Renal cortical epithelial cell (primary cell): ENCODE results near the gene ZC3H13. TPM values are rescaled to one million over a fixed set of nuclear protein-coding genes. Genes with fewer than 3 reads are reported as not detected.

ENCODE experiments used
- DNase-seq: peaks from one replicate; pipeline ENCODE4 v3.0.0-alpha.2; 2011; ENCODE audit warnings: low read depth
- total RNA-seq: library from RNA; depleted of rRNA; stranded (reverse); fragments of >200 nt; gene quantifications from 2 replicates; pipeline ENCODE4 v1.2.3, GENCODE V29; 2014

ZC3H13 gene
- total RNA-seq, 1 donor from 2014 or later, result 33.6 TPM

GRCh38 chr13:46059405-46059804, 6.9 kb upstream of the ZC3H13 start:
- no peak for DNase-seq

- no peak for DNase-seq
Measured at GRCh38 chr13:46058268-46058667, 5.7 kb upstream of the ZC3H13 start.

- no peak for DNase-seq
Measured at GRCh38 chr13:46057256-46058015, 4.9 kb upstream of the ZC3H13 start.

- no peak for DNase-seq
Measured at GRCh38 chr13:46053162-46054012, 841 bp upstream of the ZC3H13 start.

GRCh38 chr13:46051968-46052318, 603 bp downstream of the ZC3H13 start:
- DNase-seq, result peak; percentile 1

- DNase-seq, result no peak
Measured at GRCh38 chr13:46050771-46051170, 1.8 kb downstream of the ZC3H13 start.

- DNase-seq, result no peak
Measured at GRCh38 chr13:46045424-46045823, 7.1 kb downstream of the ZC3H13 start.

- no peak for DNase-seq
Measured at GRCh38 chr13:46043647-46044046, 8.9 kb downstream of the ZC3H13 start.

- no peak for DNase-seq
Measured at GRCh38 chr13:46041419-46041839, 11.1 kb downstream of the ZC3H13 start.

- DNase-seq, result no peak
Measured at GRCh38 chr13:46040763-46041162, 11.8 kb downstream of the ZC3H13 start.

- DNase-seq, result no peak
Measured at GRCh38 chr13:46039411-46040182, 12.9 kb downstream of the ZC3H13 start.

GRCh38 chr13:46038296-46038695, 14.2 kb downstream of the ZC3H13 start:
- DNase-seq, result no peak

- no peak for DNase-seq
Measured at GRCh38 chr13:46035066-46035465, 17.5 kb downstream of the ZC3H13 start.

- DNase-seq, result no peak
Measured at GRCh38 chr13:46032341-46032740, 20.2 kb downstream of the ZC3H13 start.

GRCh38 chr13:46031581-46032263, 20.8 kb downstream of the ZC3H13 start:
- DNase-seq, result no peak

GRCh38 chr13:46025157-46025556, 27.4 kb downstream of the ZC3H13 start:
- DNase-seq, result no peak

GRCh38 chr13:46022481-46022880, 30.1 kb downstream of the ZC3H13 start:
- no peak for DNase-seq

GRCh38 chr13:46016216-46016615, 36.3 kb downstream of the ZC3H13 start:
- no peak for DNase-seq

GRCh38 chr13:46015366-46015765, 37.2 kb downstream of the ZC3H13 start:
- DNase-seq, result no peak

GRCh38 chr13:46012404-46012803, 40.1 kb downstream of the ZC3H13 start:
- DNase-seq, result no peak

- DNase-seq, result no peak
Measured at GRCh38 chr13:46010148-46010547, 42.4 kb downstream of the ZC3H13 start.

GRCh38 chr13:46008631-46009030, 43.9 kb downstream of the ZC3H13 start:
- no peak for DNase-seq
